ENCODE results near the gene SERPINA12. TPM values are rescaled to one million over a fixed set of nuclear protein-coding genes. Genes with fewer than 3 reads are reported as not detected.
A peak's percentile ranks its signal among the peaks of the same experiment; 100 is the strongest.

SERPINA12 gene
- total RNA-seq, 1 donor, result not detected

DNA sequence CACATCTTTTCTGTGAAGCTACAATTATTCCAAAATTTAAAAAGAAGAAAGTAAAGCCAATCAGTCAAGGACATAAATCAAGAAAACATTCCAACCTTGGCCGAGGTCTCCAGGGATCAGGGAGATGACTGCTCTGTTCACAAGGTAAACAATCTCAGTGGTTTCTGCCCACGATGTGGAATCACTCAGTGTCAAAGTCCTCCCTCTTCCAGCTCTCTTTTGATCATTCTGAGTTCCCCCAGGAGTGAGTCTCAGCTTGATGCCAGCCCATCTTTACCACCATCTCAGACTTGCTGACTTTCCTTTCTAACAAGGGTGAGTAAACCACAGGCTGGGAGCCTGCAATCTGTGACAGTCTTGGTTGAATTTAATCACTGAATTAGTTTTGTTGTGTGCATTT is 28.5 kb downstream of the SERPINA12 start:
- no peaks in the 10 kb centered on the region for H4K20me1 ChIP-seq (ENCODE audit: insufficient read depth, low read length)
- DNase-seq (ENCODE audit: insufficient read length, low spot score, missing footprints), result no peak
- peak overlapping the region; percentile 83 for H3K27ac ChIP-seq (ENCODE audit: low read depth, low read length)

DNA sequence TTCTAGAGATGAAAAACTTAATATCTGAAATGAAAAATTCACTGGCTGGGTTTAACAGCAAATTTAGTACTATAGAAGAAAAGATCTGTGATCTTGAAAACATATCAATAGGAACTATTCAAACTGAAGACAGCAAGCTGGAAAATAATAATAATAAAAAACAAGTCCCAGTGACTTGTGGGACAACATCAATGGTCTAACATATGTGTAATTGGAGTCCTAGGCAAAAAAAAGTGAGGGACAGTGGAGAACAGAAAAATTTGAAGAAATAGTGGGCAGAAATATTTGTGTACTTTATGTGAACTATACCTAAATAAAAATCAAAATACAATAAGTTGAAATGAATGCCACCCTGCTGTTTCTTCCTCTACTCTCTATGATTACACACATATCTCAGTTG is 30.8 kb downstream of the SERPINA12 start:
- Histone ChIP-seq H3K4me3 (ENCODE audit: insufficient read depth, low read length) (no peak overlapping the region), H3K4me1 (ENCODE audit: insufficient read depth, low read length) (peaks cover 42% of the 10 kb centered on the region), H4K20me1 (ENCODE audit: insufficient read depth, low read length) (no peaks in the 10 kb centered on the region), H3K36me3 (ENCODE audit: insufficient read depth, low read length) (no peaks in the 10 kb centered on the region), H3K4me2 (ENCODE audit: insufficient read depth, low read length) (no peak overlapping the region), H3K9me3 (ENCODE audit: low read depth, low read length) (peaks cover 5% of the 10 kb centered on the region), H2AFZ (ENCODE audit: low read length) (no peak overlapping the region), H3K27ac (ENCODE audit: low read depth, low read length) (no peak overlapping the region), H3K79me2 (ENCODE audit: insufficient read depth, low read length) (no peaks in the 10 kb centered on the region), H3K27me3 (ENCODE audit: insufficient read depth, low read length) (no peaks in the 10 kb centered on the region)
- TF ChIP-seq, protein P1, sequence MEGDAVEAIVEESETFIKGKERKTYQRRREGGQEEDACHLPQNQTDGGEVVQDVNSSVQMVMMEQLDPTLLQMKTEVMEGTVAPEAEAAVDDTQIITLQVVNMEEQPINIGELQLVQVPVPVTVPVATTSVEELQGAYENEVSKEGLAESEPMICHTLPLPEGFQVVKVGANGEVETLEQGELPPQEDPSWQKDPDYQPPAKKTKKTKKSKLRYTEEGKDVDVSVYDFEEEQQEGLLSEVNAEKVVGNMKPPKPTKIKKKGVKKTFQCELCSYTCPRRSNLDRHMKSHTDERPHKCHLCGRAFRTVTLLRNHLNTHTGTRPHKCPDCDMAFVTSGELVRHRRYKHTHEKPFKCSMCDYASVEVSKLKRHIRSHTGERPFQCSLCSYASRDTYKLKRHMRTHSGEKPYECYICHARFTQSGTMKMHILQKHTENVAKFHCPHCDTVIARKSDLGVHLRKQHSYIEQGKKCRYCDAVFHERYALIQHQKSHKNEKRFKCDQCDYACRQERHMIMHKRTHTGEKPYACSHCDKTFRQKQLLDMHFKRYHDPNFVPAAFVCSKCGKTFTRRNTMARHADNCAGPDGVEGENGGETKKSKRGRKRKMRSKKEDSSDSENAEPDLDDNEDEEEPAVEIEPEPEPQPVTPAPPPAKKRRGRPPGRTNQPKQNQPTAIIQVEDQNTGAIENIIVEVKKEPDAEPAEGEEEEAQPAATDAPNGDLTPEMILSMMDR (IDR thresholded peaks at IDR 0.05; ENCODE audit: extremely low read depth, low read depth, low read length), result no peak
- no peak for DNase-seq (ENCODE audit: insufficient read length, low spot score, missing footprints)

More for the DNA sequence above, 28.5 kb downstream of the SERPINA12 start:
- Histone ChIP-seq H3K27me3 (ENCODE audit: insufficient read depth, low read length) (no peaks in the 10 kb centered on the region), H3K9me3 (ENCODE audit: low read depth, low read length) (peaks cover 5% of the 10 kb centered on the region), H3K4me3 (ENCODE audit: insufficient read depth, low read length) (no peak overlapping the region), H3K36me3 (ENCODE audit: insufficient read depth, low read length) (no peaks in the 10 kb centered on the region), H3K79me2 (ENCODE audit: insufficient read depth, low read length) (no peaks in the 10 kb centered on the region), H3K4me1 (ENCODE audit: insufficient read depth, low read length) (peaks cover 53% of the 10 kb centered on the region), H3K4me2 (ENCODE audit: insufficient read depth, low read length) (peak overlapping the region; percentile 53), H2AFZ (ENCODE audit: low read length) (no peak overlapping the region)
- TF ChIP-seq, protein P1 (IDR thresholded peaks at IDR 0.05; ENCODE audit: extremely low read depth, low read depth, low read length), result no peak

- DNase-seq (ENCODE audit: insufficient read length, low spot score, missing footprints), result peak; percentile 81
- no peaks in the 10 kb centered on the region for H3K36me3 ChIP-seq (ENCODE audit: insufficient read depth, low read length)
- no peak within 1 kb of the TSS for H2AFZ ChIP-seq (ENCODE audit: low read length)
- H3K4me2 ChIP-seq (ENCODE audit: insufficient read depth, low read length), result no peak within 1 kb of the TSS
- TF ChIP-seq, protein P1 (IDR thresholded peaks at IDR 0.05; ENCODE audit: extremely low read depth, low read depth, low read length), result no peak
- no peak within 1 kb of the TSS for H3K4me3 ChIP-seq (ENCODE audit: insufficient read depth, low read length)
- no peaks in the 10 kb centered on the region for H3K79me2 ChIP-seq (ENCODE audit: insufficient read depth, low read length)
- peaks cover 31% of the 10 kb centered on the region for H3K4me1 ChIP-seq (ENCODE audit: insufficient read depth, low read length)
- H3K9me3 ChIP-seq (ENCODE audit: low read depth, low read length), result peaks cover 5% of the 10 kb centered on the region
- no peak within 1 kb of the TSS for H3K27ac ChIP-seq (ENCODE audit: low read depth, low read length)
- H3K27me3 ChIP-seq (ENCODE audit: insufficient read depth, low read length), result no peaks in the 10 kb centered on the region
- no peaks in the 10 kb centered on the region for H4K20me1 ChIP-seq (ENCODE audit: insufficient read depth, low read length)
These were observed 33.2 kb downstream of the SERPINA12 start, which contains the start of gene SERPINA9 for GRCh38 chr14:94476023-94476422. TSS of gene SERPINA9 (minus strand) at chr14:94476197. CDS start at chr14:94469840, 6,357 bp downstream.

- TF ChIP-seq, protein P1 (IDR thresholded peaks at IDR 0.05; ENCODE audit: extremely low read depth, low read depth, low read length), result no peak
- Histone ChIP-seq H3K27me3 (ENCODE audit: insufficient read depth, low read length) (no peaks in the 10 kb centered on the region), H3K79me2 (ENCODE audit: insufficient read depth, low read length) (no peaks in the 10 kb centered on the region), H3K4me2 (ENCODE audit: insufficient read depth, low read length) (no peak overlapping the region), H3K4me1 (ENCODE audit: insufficient read depth, low read length) (peaks cover 19% of the 10 kb centered on the region), H3K27ac (ENCODE audit: low read depth, low read length) (no peak overlapping the region), H3K9me3 (ENCODE audit: low read depth, low read length) (peaks cover 5% of the 10 kb centered on the region), H3K4me3 (ENCODE audit: insufficient read depth, low read length) (no peak overlapping the region), H3K36me3 (ENCODE audit: insufficient read depth, low read length) (no peaks in the 10 kb centered on the region), H4K20me1 (ENCODE audit: insufficient read depth, low read length) (no peaks in the 10 kb centered on the region), H2AFZ (ENCODE audit: low read length) (no peak overlapping the region)
- peak; percentile 83 for DNase-seq (ENCODE audit: insufficient read length, low spot score, missing footprints)
These were observed 34.7 kb downstream of the SERPINA12 start for GRCh38 chr14:94474581-94475031.
